ENCODE data around the gene CAPZB.

The CAPZB gene

GRCh38 chr1:19330449-19331135 lies 154.7 kb downstream of the CAPZB start:
- no peak for TF ChIP-seq CTCF (IDR thresholded peaks at IDR 0.05; ENCODE audit: borderline replicate concordance, extremely low read depth, low read length, poor library complexity, severe bottlenecking)
- TF ChIP-seq EZH2 (IDR thresholded peaks at IDR 0.05; ENCODE audit: borderline replicate concordance, low read depth, low read length, severe bottlenecking): no peak
- Histone ChIP-seq H3K9me3 (ENCODE audit: insufficient read depth, low read length, severe bottlenecking) (no peaks in the 10 kb centered on the region), H3K27me3 (ENCODE audit: insufficient read depth, low read length, poor library complexity) (no peaks in the 10 kb centered on the region), H3K79me2 (ENCODE audit: insufficient read depth, low read length) (no peaks in the 10 kb centered on the region), H3K36me3 (ENCODE audit: insufficient read depth, low read length) (peaks cover 19% of the 10 kb centered on the region), H3K9ac (ENCODE audit: low read depth, low read length) (no peak overlapping the region), H3K4me2 (ENCODE audit: insufficient read depth, low read length) (no peak overlapping the region), H3K4me3 (ENCODE audit: low read depth in 1 of 2, low read length in 2 of 2) (no peak overlapping the region), H2AFZ (ENCODE audit: low read depth, low read length) (no peak overlapping the region), H4K20me1 (ENCODE audit: insufficient read depth, low read length) (no peaks in the 10 kb centered on the region; the same call in 1 of the 2 replicates), H3K4me1 (ENCODE audit: insufficient read depth, low read length) (no peaks in the 10 kb centered on the region), H3K27ac (ENCODE audit: low read length) (no peak overlapping the region)
- ATAC-seq (ENCODE audit: insufficient read depth, low read depth) (no peak), DNase-seq (no peak)

- DNase-seq: no peak
- Histone ChIP-seq H3K27ac (ENCODE audit: low read length) (no peak overlapping the region), H3K79me2 (ENCODE audit: insufficient read depth, low read length) (no peaks in the 10 kb centered on the region), H2AFZ (ENCODE audit: low read depth, low read length) (no peak overlapping the region), H3K4me2 (ENCODE audit: insufficient read depth, low read length) (no peak overlapping the region), H3K9ac (ENCODE audit: low read depth, low read length) (no peak overlapping the region), H3K4me3 (ENCODE audit: low read depth in 1 of 2, low read length in 2 of 2) (no peak overlapping the region), H3K27me3 (ENCODE audit: insufficient read depth, low read length, poor library complexity) (no peaks in the 10 kb centered on the region), H3K4me1 (ENCODE audit: insufficient read depth, low read length) (no peaks in the 10 kb centered on the region), H3K9me3 (ENCODE audit: insufficient read depth, low read length, severe bottlenecking) (no peaks in the 10 kb centered on the region), H4K20me1 (ENCODE audit: insufficient read depth, low read length) (no peaks in the 10 kb centered on the region; the same call in 1 of the 2 replicates), H3K36me3 (ENCODE audit: insufficient read depth, low read length) (peaks cover 25% of the 10 kb centered on the region)
- no peak for ATAC-seq (ENCODE audit: insufficient read depth, low read depth)
- TF ChIP-seq CTCF (IDR thresholded peaks at IDR 0.05; ENCODE audit: borderline replicate concordance, extremely low read depth, low read length, poor library complexity, severe bottlenecking): no peak
- no peak for TF ChIP-seq EZH2 (IDR thresholded peaks at IDR 0.05; ENCODE audit: borderline replicate concordance, low read depth, low read length, severe bottlenecking)
Observed at GRCh38 chr1:19329611-19330010, 155.7 kb downstream of the CAPZB start.

- no peak overlapping the region for H3K4me3 ChIP-seq (ENCODE audit: low read depth in 1 of 2, low read length in 2 of 2)
- H4K20me1 ChIP-seq (ENCODE audit: insufficient read depth, low read length): no peaks in the 10 kb centered on the region; the same call in 1 of the 2 replicates
- H3K79me2 ChIP-seq (ENCODE audit: insufficient read depth, low read length): no peaks in the 10 kb centered on the region
- ATAC-seq (ENCODE audit: insufficient read depth, low read depth) (no peak), DNase-seq (no peak)
- H2AFZ ChIP-seq (ENCODE audit: low read depth, low read length): no peak overlapping the region
- H3K36me3 ChIP-seq (ENCODE audit: insufficient read depth, low read length): peaks cover 25% of the 10 kb centered on the region
- H3K27ac ChIP-seq (ENCODE audit: low read length): no peak overlapping the region
- H3K4me2 ChIP-seq (ENCODE audit: insufficient read depth, low read length): no peak overlapping the region
- H3K9ac ChIP-seq (ENCODE audit: low read depth, low read length): no peak overlapping the region
- H3K4me1 ChIP-seq (ENCODE audit: insufficient read depth, low read length): no peaks in the 10 kb centered on the region
- no peaks in the 10 kb centered on the region for H3K27me3 ChIP-seq (ENCODE audit: insufficient read depth, low read length, poor library complexity)
- no peak for TF ChIP-seq EZH2 (IDR thresholded peaks at IDR 0.05; ENCODE audit: borderline replicate concordance, low read depth, low read length, severe bottlenecking)
- no peak for TF ChIP-seq CTCF (IDR thresholded peaks at IDR 0.05; ENCODE audit: borderline replicate concordance, extremely low read depth, low read length, poor library complexity, severe bottlenecking)
- H3K9me3 ChIP-seq (ENCODE audit: insufficient read depth, low read length, severe bottlenecking): no peaks in the 10 kb centered on the region
Observed at GRCh38 chr1:19329188-19329587, 156.2 kb downstream of the CAPZB start.

Data from DND-41 (cell line).